IPS-20b (cell line): ENCODE measurements around the gene PRDM15.

Experiments used
- H3K27ac ChIP-seq: one replicate; pipeline ENCODE4 v1.5.1; 2013; ENCODE audit warnings: low read length
- H3K27me3 ChIP-seq: 2 replicates; pipeline ENCODE4 v1.6.1; 2013; ENCODE audit warnings: mild to moderate bottlenecking, low read length, inconsistent platforms; ENCODE audit not compliant: insufficient read depth
- H3K36me3 ChIP-seq: 2 replicates; pipeline ENCODE4 v1.6.1; 2013; ENCODE audit warnings: low read depth, mild to moderate bottlenecking, inconsistent platforms, low read length, moderate library complexity; ENCODE audit not compliant: insufficient read depth
- H3K4me1 ChIP-seq: 2 replicates; pipeline ENCODE4 v1.6.1; 2013; ENCODE audit warnings: mild to moderate bottlenecking, control low read depth, inconsistent platforms, low read length, moderate library complexity; ENCODE audit not compliant: insufficient read depth
- H3K4me3 ChIP-seq: 2 replicates; pipeline ENCODE4 v1.5.1; 2013; ENCODE audit warnings: mild to moderate bottlenecking, low read length, inconsistent platforms
- H3K9ac ChIP-seq: 2 replicates; pipeline ENCODE4 v1.6.1; 2013; ENCODE audit warnings: low read depth, mild to moderate bottlenecking, inconsistent platforms, low read length, moderate library complexity
- H3K9me3 ChIP-seq: 2 replicates; pipeline ENCODE4 v1.6.1; 2013; ENCODE audit warnings: mild to moderate bottlenecking, low read depth, low read length, inconsistent platforms; ENCODE audit not compliant: insufficient read depth

PRDM15 gene

GRCh38 chr21:41769111-41769510 lies 110.0 kb downstream of the PRDM15 start:
- H3K27ac ChIP-seq, result no peak overlapping the region
- peaks cover 32% of the 10 kb centered on the region for H3K4me1 ChIP-seq
- no peak overlapping the region for H3K9ac ChIP-seq
- no peaks in the 10 kb centered on the region for H3K36me3 ChIP-seq
- H3K4me3 ChIP-seq, result peak overlapping the region; percentile 61
- H3K27me3 ChIP-seq, result peaks cover 94% of the 10 kb centered on the region
- no peaks in the 10 kb centered on the region for H3K9me3 ChIP-seq

GRCh38 chr21:41768437-41769042 lies 110.6 kb downstream of the PRDM15 start:
- Histone ChIP-seq H3K9ac (no peak overlapping the region), H3K4me1 (peaks cover 37% of the 10 kb centered on the region), H3K27me3 (peaks cover 99% of the 10 kb centered on the region), H3K36me3 (no peaks in the 10 kb centered on the region), H3K4me3 (peak overlapping the region; percentile 61), H3K9me3 (no peaks in the 10 kb centered on the region), H3K27ac (no peak overlapping the region)

- Histone ChIP-seq H3K4me1 (peaks cover 43% of the 10 kb centered on the region), H3K36me3 (no peaks in the 10 kb centered on the region), H3K4me3 (peak overlapping the region; percentile 61), H3K27ac (no peak overlapping the region), H3K9me3 (no peaks in the 10 kb centered on the region), H3K27me3 (peaks cover 100% of the 10 kb centered on the region), H3K9ac (no peak overlapping the region)
These were observed 111.3 kb downstream of the PRDM15 start for GRCh38 chr21:41767606-41768436.

- H3K27ac ChIP-seq, result no peak within 1 kb of the TSS
These were observed 112.1 kb downstream of the PRDM15 start, which contains the start of gene RIPK4 for GRCh38 chr21:41766883-41767605. RIPK4 (minus strand) TSS chr21:41767052; CDS start chr21:41767041, 11 bp downstream.

GRCh38 chr21:41765973-41766882 lies 112.9 kb downstream of the PRDM15 start:
- H3K27me3 ChIP-seq, result peaks cover 100% of the 10 kb centered on the region
- H3K27ac ChIP-seq, result no peak overlapping the region
- H3K9me3 ChIP-seq, result no peaks in the 10 kb centered on the region
- H3K4me3 ChIP-seq, result peak overlapping the region; percentile 63
- peaks cover 53% of the 10 kb centered on the region for H3K4me1 ChIP-seq
- no peaks in the 10 kb centered on the region for H3K36me3 ChIP-seq
- peak overlapping the region; percentile 3; the same call in 1 of the 2 replicates for H3K9ac ChIP-seq

More at GRCh38 chr21:41766883-41767605, 112.1 kb downstream of the PRDM15 start, which contains the start of gene RIPK4:
- peak within 1 kb of the TSS; percentile 3; the same call in 1 of the 2 replicates for H3K9ac ChIP-seq
- peaks cover 100% of the 10 kb centered on the region for H3K27me3 ChIP-seq
- peak within 1 kb of the TSS; percentile 63 for H3K4me3 ChIP-seq
- no peaks in the 10 kb centered on the region for H3K9me3 ChIP-seq
- H3K4me1 ChIP-seq, result peaks cover 46% of the 10 kb centered on the region
- H3K36me3 ChIP-seq, result no peaks in the 10 kb centered on the region

- no peaks in the 10 kb centered on the region for H3K9me3 ChIP-seq
- H3K4me3 ChIP-seq, result peak overlapping the region; percentile 63
- peaks cover 58% of the 10 kb centered on the region for H3K4me1 ChIP-seq
- H3K27ac ChIP-seq, result no peak overlapping the region
- no peak overlapping the region for H3K9ac ChIP-seq
- H3K36me3 ChIP-seq, result no peaks in the 10 kb centered on the region
- peaks cover 100% of the 10 kb centered on the region for H3K27me3 ChIP-seq
These were observed 113.7 kb downstream of the PRDM15 start for GRCh38 chr21:41765420-41765821.

- Histone ChIP-seq H3K36me3 (no peaks in the 10 kb centered on the region), H3K9me3 (no peaks in the 10 kb centered on the region), H3K9ac (no peak overlapping the region), H3K4me1 (peaks cover 58% of the 10 kb centered on the region), H3K27ac (no peak overlapping the region), H3K4me3 (no peak overlapping the region), H3K27me3 (peaks cover 100% of the 10 kb centered on the region)
These were observed 114.4 kb downstream of the PRDM15 start for GRCh38 chr21:41764558-41765419.

- no peaks in the 10 kb centered on the region for H3K9me3 ChIP-seq
- no peaks in the 10 kb centered on the region for H3K36me3 ChIP-seq
- no peak overlapping the region for H3K27ac ChIP-seq
- H3K27me3 ChIP-seq, result peaks cover 100% of the 10 kb centered on the region
- H3K9ac ChIP-seq, result no peak overlapping the region
- peaks cover 57% of the 10 kb centered on the region for H3K4me1 ChIP-seq
- peak overlapping the region; percentile 70; the same call in 1 of the 2 replicates for H3K4me3 ChIP-seq
These were observed 115.1 kb downstream of the PRDM15 start for GRCh38 chr21:41763996-41764395.

- Histone ChIP-seq H3K4me3 (peak overlapping the region; percentile 70), H3K27me3 (peaks cover 100% of the 10 kb centered on the region), H3K27ac (no peak overlapping the region), H3K9me3 (no peaks in the 10 kb centered on the region), H3K9ac (peak overlapping the region; percentile 36; the same call in 1 of the 2 replicates), H3K4me1 (peaks cover 52% of the 10 kb centered on the region), H3K36me3 (no peaks in the 10 kb centered on the region)
These were observed 115.7 kb downstream of the PRDM15 start for GRCh38 chr21:41763398-41763931.

- Histone ChIP-seq H3K27ac (no peak overlapping the region), H3K9ac (peak overlapping the region; percentile 36; the same call in 1 of the 2 replicates), H3K9me3 (no peaks in the 10 kb centered on the region), H3K4me3 (peak overlapping the region; percentile 70), H3K27me3 (peaks cover 97% of the 10 kb centered on the region), H3K36me3 (no peaks in the 10 kb centered on the region), H3K4me1 (peaks cover 50% of the 10 kb centered on the region)
These were observed 116.4 kb downstream of the PRDM15 start for GRCh38 chr21:41762753-41763152.
